Activated T-helper 1 cell treated with Interleukin-2 at 50 U/mL for 16 hours (primary cell): ENCODE measurements around the gene MAPKAP1.

Experiments
- DNase-seq: peaks from one replicate; pipeline ENCODE4 v3.0.0-alpha.2; 2020; ENCODE audit warnings: low read depth

The MAPKAP1 gene

DNA sequence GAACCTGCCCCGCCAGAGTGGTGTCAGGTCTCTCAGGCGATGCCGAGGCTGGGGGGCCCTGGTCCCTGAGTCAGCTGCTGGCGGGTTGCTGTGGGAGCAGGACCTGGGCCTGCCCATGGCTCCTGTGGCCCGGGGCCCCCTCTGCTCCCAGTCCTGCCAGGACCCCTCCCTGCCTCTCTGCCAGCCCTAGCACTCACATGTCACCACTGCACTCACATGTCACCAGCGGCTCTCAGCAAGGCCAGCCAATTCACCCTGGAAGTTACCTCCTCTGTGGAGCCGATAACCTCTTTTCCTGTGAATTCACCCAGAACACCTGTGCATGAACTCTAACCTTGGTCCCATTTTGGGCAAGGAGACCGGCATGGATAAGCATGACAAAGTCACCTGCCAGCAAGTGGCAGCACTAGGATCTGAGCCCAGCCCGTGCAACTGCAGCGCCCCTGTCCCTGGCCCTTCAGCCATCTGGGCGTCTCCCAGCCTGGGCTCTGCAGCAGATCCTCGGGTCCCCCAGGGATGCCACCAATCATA, 275.2 kb downstream of the MAPKAP1 start:
- DNase-seq = no peak

DNA sequence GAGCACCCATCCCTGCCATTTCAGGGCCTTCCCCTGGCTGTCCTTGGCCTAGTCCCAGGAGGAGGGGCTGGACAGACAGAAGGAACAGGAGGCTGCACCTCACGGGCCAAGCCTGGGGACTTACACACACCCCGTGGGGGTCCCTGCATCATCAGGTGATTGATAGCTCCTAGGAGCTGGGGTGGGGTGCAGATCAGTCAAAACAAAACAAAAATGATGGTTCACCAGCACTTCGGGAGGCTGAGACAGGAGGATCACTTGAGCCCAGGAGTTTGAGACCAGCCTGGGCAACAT, 276.0 kb downstream of the MAPKAP1 start:
- DNase-seq = no peak

DNA sequence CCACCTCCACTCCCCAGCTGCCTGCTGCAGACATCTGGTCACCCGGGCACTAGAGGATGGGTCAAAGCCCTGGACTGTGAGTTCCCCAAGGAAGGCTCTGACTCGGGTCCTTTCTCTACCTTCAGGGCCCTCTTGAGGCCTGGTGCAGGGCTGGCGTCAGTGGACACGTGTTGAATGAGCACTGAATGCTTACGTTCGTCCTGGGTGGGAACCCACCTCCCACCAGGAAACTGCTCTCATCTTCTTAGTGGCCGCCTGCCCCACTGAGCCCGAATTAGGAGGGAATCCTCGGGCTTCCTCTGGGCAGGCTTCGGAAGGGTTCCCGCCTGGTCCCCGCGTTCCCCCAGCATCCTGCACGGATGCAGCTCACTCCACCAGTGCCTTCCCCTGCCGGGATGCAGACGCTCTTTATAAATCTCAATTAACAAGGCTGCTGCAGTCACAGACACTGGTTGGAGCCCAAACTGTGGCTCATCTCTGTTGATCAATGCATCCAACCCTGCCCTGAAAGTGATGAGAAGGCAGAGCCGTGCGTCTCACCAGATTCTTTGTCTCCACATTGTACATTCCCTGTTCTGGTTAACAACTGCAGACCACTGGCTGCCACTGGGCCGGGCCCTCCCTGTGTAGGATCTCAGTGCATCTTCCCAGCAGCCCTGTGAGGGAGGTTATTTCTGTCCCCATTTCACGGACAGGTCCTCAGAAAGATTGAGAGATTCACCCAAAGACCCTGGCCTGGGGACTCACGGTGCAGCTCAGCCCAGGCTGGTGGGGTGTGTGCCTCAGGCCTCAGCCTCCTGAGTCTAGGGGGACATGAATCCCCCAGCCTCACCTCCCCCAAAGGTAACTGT, 276.6 kb downstream of the MAPKAP1 start:
- no peak for DNase-seq

DNA sequence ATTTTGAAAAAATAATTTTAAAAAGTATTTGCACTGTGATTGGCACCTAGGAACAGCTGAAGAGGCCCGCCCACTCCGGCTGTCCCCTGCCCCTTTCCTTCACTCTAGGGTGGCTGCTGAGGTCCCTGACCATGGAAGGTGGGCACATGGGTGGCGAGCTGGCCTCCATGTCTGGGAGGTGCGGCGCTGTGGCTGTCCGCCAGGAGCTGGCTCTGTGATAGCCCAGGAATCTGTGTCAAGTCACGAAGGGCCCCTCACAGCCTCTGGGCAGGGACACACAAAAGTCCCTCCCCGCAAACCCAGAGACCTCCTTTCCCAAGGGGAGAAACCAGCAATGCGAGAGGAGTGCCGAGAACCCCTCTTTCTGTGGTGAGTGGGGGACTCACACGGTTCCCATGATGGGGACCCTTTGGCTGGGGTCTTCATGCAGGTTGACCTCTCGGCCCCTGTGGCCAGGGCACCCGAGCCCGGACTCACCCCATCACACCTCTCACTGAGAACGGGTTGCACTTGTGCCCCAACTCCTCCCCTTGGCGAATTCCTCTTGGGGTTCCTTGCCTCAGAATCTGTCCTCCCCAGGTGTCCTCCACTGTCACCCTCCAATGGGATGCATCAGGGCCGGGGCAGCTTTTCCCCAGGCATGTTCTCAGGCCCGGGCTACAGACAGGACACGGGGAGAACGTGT, 277.4 kb downstream of the MAPKAP1 start:
- DNase-seq = no peak

DNA sequence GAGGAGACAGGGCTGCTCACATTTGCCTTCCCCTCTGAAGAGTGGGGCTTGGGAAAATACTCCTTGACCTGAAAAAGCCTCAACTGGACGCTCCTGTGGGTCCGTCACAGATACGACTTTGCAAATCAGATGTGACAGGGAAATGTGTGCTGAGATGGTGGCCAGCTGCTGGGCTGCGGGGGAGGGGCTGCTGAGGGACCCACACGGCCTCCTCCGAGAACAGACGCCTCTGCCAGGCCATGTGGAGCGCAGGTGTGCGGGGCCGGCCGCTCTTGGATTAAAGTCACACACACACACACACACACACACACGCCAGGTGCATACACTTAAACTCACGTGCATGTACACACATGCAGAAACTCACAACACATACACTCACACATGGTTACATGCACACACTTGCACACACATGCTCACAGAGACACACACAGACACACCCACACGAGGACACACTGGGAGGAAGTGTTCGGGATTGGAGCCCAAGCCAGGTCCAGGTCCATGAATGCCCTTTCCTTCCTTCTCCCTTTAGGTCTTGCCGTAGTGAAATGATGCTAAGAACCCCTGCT, 278.0 kb downstream of the MAPKAP1 start:
- DNase-seq = no peak

DNA sequence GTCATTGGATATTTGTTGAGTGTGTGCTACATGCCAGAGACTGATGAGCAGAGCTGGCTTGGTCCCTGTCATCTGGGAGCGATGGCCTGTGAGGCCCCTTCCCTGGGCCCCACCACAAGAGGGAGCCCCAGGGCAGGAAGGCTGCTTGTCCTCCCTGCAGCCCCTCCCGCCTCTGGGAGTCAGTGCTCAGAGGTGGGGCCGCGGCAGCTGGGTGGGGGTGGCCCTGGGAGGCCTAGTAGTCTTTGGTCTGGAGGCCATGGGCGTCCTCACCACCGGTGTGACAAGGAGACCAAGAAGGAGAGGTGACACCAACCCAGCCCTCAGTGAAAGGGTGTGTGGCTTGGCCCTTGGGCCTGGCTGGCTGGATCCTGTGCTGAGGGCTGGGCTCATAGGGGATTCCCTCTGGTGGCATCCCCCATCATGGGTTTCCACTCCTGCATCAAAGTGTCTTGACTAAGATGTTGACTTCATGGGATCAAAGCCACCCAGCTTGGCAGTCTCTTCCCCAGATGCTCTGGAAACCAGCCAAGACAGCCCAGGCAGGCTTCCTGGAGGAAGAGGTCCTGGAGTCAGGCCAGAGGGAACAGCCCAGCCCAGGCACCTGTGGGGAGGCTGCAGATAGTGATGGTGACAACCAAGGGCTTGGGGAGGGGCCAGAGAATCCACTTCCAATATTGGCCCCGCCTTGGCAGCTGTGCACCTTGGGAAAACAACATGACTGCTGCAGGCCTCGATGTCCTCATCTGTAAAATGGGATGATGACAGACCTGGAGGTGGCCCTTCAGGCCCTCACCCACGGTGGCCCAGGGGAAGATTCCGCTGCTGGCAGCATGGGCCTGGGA, 278.7 kb downstream of the MAPKAP1 start:
- DNase-seq = no peak

DNA sequence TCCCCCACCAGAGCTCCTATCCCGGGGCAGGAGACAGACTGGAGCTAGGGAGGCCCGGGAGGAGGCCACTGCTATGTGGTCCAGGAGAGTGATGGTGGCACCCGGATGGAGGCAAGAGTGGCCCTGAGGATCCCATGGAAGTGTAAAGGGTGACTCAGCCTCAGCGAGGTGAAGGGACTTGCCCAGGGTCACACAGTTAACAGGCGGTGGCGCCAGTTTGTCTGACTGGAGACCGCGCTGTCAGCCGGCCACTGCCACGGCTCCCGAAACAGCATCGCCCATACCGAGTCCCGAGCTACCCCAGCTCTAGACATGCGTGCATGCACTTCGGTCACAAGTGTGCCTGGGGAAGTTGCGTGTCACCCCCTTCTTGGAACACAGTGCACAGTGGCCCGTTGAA, 279.5 kb downstream of the MAPKAP1 start:
- no peak for DNase-seq

DNA sequence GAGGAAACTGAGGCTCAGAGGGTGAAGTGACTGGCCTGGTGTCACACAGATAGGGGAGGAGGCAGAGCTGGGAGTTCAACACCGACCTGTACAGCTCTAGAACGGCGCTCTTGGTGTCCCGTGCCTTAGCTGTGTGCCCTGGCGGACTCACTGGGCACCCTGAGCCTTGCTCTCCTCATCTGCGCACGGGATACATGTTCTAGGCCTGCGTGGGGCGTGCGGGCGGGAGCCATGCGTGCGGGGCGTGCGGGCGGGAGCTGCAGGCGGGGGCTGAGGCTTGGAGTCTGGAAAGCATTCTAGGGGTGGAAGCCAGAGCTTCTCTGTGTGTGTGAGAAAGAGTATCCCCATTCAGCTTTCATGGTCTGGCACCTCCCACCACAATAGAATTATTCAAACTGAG, 280.1 kb downstream of the MAPKAP1 start:
- no peak for DNase-seq

DNA sequence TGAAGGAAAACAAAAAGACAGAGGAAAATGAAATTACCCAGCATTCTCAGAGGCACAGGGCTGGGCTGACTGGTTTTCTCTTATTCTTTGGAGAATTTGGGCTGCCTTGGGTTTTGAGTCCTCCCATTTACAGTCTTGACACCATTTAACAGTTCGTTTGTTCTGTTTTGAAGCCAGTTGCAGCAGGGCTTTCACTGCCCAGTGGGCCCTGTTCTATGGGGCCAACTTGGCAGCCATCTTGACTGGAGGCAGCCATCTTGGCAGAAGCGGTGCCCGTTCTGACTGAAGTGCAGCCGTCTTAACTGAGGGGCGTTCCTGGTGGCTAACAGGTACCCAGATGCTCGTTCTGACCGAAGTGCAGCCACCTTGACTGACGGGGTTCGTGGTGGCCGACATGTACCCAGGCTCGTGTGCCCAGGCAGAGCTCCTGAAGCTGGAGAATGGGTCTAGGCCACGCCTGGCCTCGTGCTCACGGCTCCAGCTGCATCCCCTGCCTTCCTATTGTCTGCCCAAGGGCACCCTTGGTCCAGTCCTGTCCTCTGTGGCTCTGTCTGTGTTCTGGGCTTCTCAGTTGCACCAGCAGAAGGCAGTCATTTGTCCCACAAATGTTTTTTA, 281.0 kb downstream of the MAPKAP1 start:
- no peak for DNase-seq

DNA sequence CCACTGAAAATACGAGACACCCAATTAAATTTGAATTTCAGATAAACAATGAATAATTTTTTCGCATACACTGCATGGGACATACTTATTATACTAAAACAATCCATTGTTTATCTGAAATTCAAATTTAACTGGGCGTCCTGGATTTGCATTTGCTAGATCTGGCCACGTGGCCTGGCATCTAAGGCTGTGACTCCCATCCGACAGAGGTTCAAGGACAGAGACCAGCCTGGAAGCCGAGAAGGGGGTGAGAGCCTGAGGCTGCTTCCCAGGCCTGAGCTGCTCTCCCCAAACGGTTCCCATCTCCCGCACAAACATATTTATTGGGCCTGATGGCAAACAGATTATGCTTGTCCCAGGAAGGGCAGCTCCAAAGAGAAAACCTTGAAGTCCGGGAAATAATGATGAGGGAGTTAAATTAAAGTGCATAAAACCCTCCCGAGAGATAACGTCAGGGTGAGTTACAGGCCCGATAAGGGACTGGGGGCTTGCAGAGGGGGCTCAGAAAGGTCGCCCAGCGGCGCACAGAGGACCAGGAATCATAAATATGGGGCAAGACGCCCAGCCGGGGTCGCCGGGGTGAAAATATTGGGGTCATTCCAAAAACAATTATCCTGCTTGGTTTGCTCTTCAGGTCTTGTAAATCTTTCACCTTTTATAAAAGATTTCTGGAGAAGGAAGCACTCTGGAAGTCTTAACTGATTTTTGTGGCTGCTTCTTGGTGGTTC, 281.7 kb downstream of the MAPKAP1 start:
- DNase-seq = no peak

DNA sequence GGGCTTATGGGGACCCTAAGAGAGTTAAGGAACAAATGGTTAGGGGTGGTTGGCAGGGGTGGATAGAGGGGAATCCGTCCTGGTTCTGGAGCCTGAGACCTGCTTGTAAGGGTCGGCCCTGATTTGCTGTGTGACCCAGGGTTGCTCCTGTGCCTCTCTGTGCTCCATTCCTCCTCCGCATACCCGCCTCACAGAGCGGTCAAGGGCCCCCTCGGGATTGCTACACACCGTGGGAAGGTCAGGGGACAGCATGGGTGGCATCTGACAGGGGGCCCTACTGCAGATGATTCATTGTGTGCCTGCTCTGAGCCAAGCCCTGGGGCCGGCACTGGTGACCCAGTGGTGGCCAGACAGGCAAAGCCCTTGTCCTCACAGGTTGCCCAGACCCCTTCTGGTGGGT, 283.0 kb downstream of the MAPKAP1 start:
- no peak for DNase-seq

DNA sequence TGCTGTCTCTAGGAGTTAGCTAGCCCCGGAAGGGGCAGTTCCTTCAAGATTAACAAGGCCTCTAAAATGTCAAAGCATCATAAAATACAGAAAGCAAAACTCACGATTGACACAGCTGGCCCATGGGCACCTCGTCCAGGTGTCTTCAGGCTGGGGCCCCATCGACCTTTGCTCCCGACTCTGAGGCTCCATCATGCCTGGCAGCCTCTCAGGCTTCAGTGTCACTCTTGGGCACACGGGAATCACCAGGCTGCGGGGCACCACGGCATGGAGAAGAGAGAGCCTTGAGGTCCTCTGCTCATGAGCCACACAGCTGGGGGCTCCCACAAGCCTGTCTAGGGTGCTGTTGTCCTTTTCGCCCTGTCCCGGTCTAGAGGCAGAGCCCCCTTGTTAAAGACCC, 284.2 kb downstream of the MAPKAP1 start:
- DNase-seq = no peak

DNA sequence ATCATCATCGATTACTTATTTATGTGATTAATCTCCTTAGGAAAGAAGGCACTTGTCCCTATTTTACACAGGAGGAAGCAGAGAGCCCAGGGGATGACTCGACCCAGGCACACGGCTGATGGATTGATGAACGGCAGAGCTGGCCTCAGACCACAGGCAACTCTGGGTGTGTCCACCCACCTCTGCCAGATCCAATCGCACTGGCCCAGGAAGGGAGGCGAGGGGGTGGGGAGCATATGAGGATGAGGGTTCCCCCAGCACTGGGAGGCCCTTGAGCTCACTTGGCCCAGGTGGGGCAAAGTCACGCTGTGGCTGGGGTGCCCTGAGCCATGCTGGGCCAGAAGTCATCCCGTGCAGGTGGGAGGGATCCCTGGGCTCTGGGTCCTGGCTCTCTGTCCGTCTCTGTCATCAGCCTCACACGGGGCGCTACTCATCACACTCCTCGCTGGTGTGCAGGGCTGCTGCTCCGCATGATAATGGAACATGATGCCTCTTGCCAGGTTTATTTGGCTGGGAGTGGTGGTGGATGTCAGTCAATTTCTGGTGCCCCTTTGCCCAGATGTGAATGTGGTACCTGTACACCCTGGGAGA, 285.3 kb downstream of the MAPKAP1 start:
- no peak for DNase-seq

DNA sequence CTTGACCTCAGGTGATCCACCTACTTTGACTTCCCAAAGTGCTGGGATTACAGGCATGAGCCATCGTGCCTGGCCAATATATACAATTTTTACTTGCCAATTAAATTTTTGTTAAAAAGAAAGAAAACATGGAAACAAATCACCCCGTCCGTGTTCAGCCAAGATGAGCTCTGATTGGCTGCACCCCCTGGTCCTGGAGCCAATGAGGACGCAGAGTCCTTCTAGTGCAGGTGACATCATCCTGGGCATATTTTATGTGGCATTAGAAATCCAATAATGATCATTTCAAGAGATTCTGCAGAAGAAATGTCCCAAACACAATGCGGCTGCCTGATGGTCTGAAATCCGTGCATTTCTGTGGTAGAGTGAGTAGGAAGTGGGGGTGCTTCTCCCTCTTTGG, 285.8 kb downstream of the MAPKAP1 start:
- no peak for DNase-seq

DNA sequence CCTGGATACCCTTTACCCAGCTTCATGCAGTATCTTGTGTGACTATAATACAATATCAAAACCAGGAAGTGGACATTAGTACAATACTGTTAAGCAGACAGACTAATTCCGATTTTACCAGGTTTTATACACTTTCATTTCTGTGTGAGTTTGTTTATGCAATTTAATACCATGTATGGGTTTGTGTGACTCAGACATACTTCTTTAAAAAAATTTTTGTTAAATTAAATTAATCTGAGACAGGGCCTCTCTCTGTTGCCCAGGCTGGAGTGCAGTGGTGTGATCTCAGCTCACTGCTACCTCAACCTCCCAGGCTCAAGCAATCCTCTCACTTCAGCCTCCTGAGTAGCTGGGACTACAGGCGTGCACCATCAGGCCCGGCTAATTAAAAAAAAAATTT, 288.6 kb downstream of the MAPKAP1 start:
- no peak for DNase-seq

DNA sequence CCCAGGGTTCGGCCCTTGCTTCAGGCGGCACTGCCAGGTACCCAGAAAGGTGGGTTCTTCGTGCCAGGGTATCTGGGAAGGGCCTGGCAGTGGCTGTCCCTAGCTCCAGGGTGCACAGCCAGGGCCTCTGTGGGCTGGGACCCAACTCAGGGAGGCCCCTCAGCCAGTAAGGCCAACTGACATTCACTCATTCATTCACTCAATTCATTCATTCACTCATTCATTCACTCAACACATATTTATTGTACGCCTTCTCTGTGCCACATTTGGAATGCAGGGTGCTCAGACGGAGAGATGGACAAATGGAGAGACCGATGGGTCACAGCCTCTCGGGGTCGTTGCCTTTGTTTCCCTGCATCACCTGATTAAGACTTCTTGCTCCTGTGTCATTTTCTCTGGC, 290.5 kb downstream of the MAPKAP1 start:
- no peak for DNase-seq

DNA sequence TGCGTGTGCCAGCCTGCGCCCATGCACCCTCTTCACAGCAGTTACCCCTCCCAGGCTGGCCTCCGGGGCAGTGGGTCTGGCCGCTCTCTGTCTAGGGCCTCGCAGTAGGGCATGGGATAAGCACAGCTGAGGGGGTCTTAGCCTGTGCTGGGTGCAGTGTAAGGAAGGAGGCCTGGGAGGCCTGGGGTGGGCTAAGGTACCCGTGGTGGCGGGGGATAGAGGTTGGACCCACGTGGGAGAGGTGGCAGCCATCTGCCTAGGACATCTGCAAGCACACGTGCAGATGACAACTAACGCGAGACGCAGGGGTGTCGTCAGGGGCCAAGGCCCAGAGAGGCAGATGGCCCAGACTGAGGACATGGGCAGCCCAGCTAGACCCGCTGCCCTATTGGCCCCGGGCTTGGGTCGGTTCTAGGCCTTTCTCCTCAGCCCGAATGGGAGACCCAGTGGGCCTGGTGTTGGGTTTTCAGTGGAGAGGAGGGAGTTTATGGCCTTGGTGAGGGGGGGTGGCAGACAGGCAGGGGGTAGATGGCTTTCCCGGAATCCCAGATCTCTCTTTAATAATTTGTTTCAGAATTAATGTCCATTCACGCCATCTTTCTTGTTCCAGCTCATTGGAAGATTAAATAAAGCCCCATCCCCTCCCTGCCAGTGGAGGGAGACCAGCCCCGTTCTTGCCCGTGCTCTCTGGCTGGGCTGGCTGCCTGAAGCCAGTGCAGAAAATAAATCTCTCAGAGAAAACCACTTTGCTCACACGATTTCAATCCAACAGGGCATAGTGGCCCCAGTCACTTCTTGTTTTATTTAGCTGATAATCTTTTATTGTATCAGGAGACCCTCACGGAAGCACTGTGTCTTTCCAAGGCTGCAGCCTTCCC, 291.2 kb downstream of the MAPKAP1 start:
- DNase-seq = no peak

DNA sequence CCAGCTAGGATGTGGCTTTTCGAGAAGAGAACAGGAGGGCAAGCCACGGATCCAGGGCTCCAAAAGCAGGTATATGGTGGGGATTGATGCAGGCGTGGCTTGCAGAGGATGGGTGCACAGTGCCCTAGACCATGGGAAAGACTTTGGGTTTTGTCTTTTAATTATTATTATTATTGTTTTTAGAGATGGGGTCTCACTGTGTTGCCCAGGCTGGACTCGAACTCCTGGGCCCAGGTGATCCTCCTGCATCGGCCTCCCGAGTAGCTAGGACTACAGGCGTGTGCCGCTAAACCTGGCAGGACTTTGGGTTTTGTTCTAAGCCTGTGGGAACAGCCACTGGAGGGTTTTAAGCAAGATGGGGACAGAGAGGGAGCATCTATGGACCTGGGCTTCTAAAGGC, 293.4 kb downstream of the MAPKAP1 start:
- DNase-seq = no peak

DNA sequence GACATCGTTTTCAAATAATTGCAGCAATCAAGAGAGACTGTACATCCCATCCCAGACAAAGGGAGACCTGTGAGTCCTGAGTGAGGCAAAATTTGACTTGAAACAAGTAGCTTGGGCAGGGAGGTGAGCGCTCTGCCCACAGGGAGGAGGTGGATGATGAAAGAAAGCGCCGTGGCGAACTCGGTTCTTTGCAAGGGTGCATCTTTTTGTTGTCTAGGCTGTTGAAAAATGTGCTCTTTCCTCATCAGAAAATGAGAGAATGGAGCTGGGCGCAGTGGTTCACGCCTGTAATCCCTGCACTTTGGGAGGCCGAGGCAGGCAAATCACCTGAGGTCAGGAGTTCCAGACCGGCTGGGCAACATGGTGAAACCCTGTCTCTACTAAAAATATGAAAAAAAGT, 294.8 kb downstream of the MAPKAP1 start:
- no peak for DNase-seq
